Heart left ventricle (tissue), 13 donors: ENCODE data around the gene TAF4.

Source experiments
- POLR2A ChIP-seq, 2 donors: fragments of 450-650 bp; IDR thresholded peaks; one replicate each; pipeline ENCODE4 v1.6.1; 2017; ENCODE audit warnings: antibody characterized with exemption in 2 of 2, mild to moderate bottlenecking in 2 of 2, moderate library complexity in 2 of 2
- TF ChIP-seq, protein P1 (sequence below), 12 donors: fragments of 200-600 bp; sonication (generic) in 4 of 12; IDR thresholded peaks; one replicate each; pipeline versions ENCODE4 v1.5.0 to v1.8.0; 2018 to 2022; ENCODE audit warnings: antibody characterized with exemption in 12 of 12, mild to moderate bottlenecking in 5 of 12
- donor health status: ischemic (EF 13 %, LVEDD 7.1; RV severe dilation, severe dysfunction).
- donor health status: DM: no; HTN: yes; CAD: no.
- donor health status: DM: no; HTN: no; CAD: no.
- donor health status: ischemic (EF 25% LVEDD 6.9; RV normal size, moderate dysfunction).
- donor health status: ischemic (EF 25% LVEDD 5.7; RV mildly dilated, moderate dysfunction).
- donor health status: ischemic (EF 35%, LVEDD 5.7; RV mildly dilated, moderate dysfunction).
- donor health status: nonischemic (EF 11% LVEDD 7.7; RV severe dilation, severe dysfunction).
- donor health status: DM: yes; HTN: yes; CAD: no.
- donor health status: PGD.
- donor health status: ischemic (EF 29% LVEDD 5.4; RV normal size, mild dysfunction).
- donor health status: nonischemic (EF 23%, LVEDD 6.1; RV moderate dilation, normal function).

DNA sequence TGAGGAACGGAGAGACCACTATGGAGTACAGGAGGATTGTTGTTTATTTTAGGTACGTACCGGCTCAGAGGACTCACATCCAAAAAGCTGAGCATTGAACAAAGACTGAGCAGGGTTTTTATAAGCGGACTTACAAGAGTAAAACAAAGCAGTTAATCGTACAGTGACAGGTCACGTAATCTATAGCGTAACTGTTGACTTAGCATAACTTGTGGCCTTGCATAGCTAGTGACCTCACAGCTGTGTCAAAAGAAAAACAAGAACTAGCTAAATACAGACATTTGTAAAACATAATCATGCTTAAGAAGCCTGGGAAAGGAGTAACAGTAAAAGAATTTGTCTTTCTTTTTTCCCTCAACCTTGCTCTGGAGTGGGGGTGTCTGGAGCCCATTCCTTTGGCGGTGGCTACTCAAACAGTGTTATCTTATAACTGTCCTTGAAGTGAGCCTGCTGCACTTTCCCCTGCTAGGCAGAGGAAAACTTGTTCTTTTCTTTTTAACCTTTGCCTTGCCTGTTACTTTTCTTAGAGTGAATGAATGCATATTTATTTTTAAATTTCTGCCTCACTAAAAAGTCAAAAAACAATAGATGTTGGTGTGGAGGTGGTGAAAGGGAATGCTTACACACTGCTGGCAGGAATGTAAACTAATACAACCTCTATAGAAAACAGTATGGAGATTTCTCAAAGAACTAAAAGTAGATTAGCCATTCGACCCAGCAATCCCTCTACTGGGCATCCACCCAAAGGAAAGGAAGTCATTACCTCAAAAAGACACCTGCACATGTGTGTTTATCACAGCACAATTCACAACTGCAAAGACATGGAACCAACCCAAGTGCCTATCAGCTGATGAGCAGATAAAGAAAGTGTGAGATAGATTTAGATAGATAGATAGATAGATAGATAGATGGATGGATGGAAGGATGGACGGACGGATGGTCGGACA is 109.0 kb downstream of the TAF4 start:
- TF ChIP-seq, protein P1, sequence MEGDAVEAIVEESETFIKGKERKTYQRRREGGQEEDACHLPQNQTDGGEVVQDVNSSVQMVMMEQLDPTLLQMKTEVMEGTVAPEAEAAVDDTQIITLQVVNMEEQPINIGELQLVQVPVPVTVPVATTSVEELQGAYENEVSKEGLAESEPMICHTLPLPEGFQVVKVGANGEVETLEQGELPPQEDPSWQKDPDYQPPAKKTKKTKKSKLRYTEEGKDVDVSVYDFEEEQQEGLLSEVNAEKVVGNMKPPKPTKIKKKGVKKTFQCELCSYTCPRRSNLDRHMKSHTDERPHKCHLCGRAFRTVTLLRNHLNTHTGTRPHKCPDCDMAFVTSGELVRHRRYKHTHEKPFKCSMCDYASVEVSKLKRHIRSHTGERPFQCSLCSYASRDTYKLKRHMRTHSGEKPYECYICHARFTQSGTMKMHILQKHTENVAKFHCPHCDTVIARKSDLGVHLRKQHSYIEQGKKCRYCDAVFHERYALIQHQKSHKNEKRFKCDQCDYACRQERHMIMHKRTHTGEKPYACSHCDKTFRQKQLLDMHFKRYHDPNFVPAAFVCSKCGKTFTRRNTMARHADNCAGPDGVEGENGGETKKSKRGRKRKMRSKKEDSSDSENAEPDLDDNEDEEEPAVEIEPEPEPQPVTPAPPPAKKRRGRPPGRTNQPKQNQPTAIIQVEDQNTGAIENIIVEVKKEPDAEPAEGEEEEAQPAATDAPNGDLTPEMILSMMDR (IDR thresholded peaks at IDR 0.05) = no peak
- no peak for TF ChIP-seq POLR2A (IDR thresholded peaks at IDR 0.05)
